Esophagus muscularis mucosa (tissue), 4 donors: ENCODE results near the gene SOD1.

Source experiments
- CTCF ChIP-seq, 3 experiments: fragments of 200-600 bp in 2 of 3; fragments of 450-650 bp in 1 of 3; sonication (generic) in 2 of 3; IDR thresholded peaks; one replicate each; pipeline ENCODE4 v1.5.1; 2017 to 2019; ENCODE audit warnings: antibody characterized with exemption in 3 of 3, mild to moderate bottlenecking in 2 of 3, moderate library complexity in 1 of 3
- EP300 ChIP-seq: sonication (generic); formaldehyde crosslinking; IDR thresholded peaks from one replicate; pipeline ENCODE4 v1.6.1; 2017; ENCODE audit warnings: antibody characterized with exemption
- POLR2A ChIP-seq: fragments of 450-650 bp; IDR thresholded peaks from one replicate; pipeline ENCODE4 v1.6.1; 2017; ENCODE audit warnings: antibody characterized with exemption, moderate library complexity, mild to moderate bottlenecking, low read depth
- POLR2AphosphoS5 ChIP-seq, 2 donors: sonication (generic); formaldehyde crosslinking; IDR thresholded peaks; one replicate each; pipeline ENCODE4 v1.6.1; 2017; ENCODE audit warnings: antibody characterized with exemption in 2 of 2

- TF ChIP-seq CTCF (IDR thresholded peaks at IDR 0.05) (no peak), POLR2A (no peak), POLR2AphosphoS5 (IDR thresholded peaks at IDR 0.05) (no peak), EP300 (no peak)
These were observed 44.8 kb upstream of the SOD1 start for GRCh38 chr21:31614705-31615104.
